ENCODE data around the gene DNAJB2. TPM values are rescaled to one million over a fixed set of nuclear protein-coding genes. Genes with fewer than 3 reads are reported as not detected.

DNAJB2 gene
- polyA plus RNA-seq, 1 of the 3 experiments (the other 2 are of a cell fraction): 39.9 TPM

DNA sequence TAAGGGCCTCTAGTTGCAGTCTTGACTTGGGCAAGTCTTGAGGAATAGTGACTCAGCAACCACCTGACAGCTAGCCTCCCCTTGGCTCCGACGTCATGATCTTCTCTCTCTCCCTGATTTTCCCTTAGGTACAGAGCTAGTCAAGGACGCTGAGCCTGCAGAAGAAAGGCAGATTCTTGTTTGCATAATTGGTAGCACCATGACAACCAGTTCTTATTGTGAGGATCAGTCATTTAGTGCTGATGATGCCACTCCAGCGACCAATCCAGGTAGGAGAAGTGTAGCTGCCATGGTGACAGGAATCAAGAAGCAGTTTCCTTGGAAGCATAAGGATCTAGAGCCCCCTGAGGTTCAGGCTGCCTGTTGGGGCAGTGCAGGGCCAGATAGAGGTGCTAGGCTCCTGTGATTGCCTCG is 56.2 kb downstream of the DNAJB2 start (continued):
- TF ChIP-seq EP300 (IDR thresholded peaks at IDR 0.05; ENCODE audit: borderline replicate concordance in 1 of 2, low read depth in 1 of 2, low read length in 1 of 2) (no peak), EZH2phosphoT487 (IDR thresholded peaks at IDR 0.05; ENCODE audit: borderline replicate concordance, low read depth) (no peak), GABPA (IDR thresholded peaks at IDR 0.05; ENCODE audit: low read depth) (no peak), IRF3 (IDR thresholded peaks at IDR 0.05; ENCODE audit: low read depth, low read length) (no peak)

Small RNAs within 50 kb of the gene (small RNA-seq; reads per million reads assigned to genes)
- gene MIR153-1: 0 to 2.9 (median 0) reads per million in 7 experiments

Other genes with a start within 250 kb of the DNAJB2 start
- gene CFAP65, start 237.8 kb upstream of the DNAJB2 start, polyA plus RNA-seq (2012; rRNA removed): 0.95 and 1.7 TPM in 2 replicates
- gene IHH, start 218.4 kb upstream of the DNAJB2 start, polyA plus RNA-seq (2012; rRNA removed): 0.03 TPM in 1 of 2 replicates, not detected in the other
- gene NHEJ1, start 118.6 kb upstream of the DNAJB2 start, polyA plus RNA-seq (2012; rRNA removed): 16.3 and 21.0 TPM in 2 replicates
- gene SLC23A3, start 109.3 kb upstream of the DNAJB2 start, polyA plus RNA-seq (2012; rRNA removed): 2.1 and 3.5 TPM in 2 replicates
- 75.9 and 84.1 TPM in 2 replicates for gene CNPPD1, start 102.4 kb upstream of the DNAJB2 start, polyA plus RNA-seq (2012; rRNA removed)
- 74.6 and 94.8 TPM in 2 replicates for gene RETREG2, start 101.1 kb upstream of the DNAJB2 start, polyA plus RNA-seq (2012; rRNA removed)
- gene ZFAND2B, start 72.6 kb upstream of the DNAJB2 start, polyA plus RNA-seq (2012; rRNA removed): 39.9 and 46.9 TPM in 2 replicates
- gene ABCB6, start 60.4 kb upstream of the DNAJB2 start, polyA plus RNA-seq (2012; rRNA removed): 26.5 and 27.4 TPM in 2 replicates
- gene ATG9A, start 49.7 kb upstream of the DNAJB2 start, polyA plus RNA-seq (2012; rRNA removed): 29.6 and 33.2 TPM in 2 replicates
- 22.3 and 30.8 TPM in 2 replicates for gene ANKZF1, start 49.6 kb upstream of the DNAJB2 start, polyA plus RNA-seq (2012; rRNA removed)
- 11.7 and 14.1 TPM in 2 replicates for gene GLB1L, start 33.9 kb upstream of the DNAJB2 start, polyA plus RNA-seq (2012; rRNA removed)
- 57.6 and 78.6 TPM in 2 replicates for gene STK16, start 33.9 kb upstream of the DNAJB2 start, polyA plus RNA-seq (2012; rRNA removed)
- 0.03 TPM in 1 of 2 replicates, not detected in the other for gene TUBA4B, start 26.1 kb upstream of the DNAJB2 start, polyA plus RNA-seq (2012; rRNA removed)
- 4.8 and 6.2 TPM in 2 replicates for gene TUBA4A, start 25.4 kb upstream of the DNAJB2 start, polyA plus RNA-seq (2012; rRNA removed)
- gene PTPRN, start 30.0 kb downstream of the DNAJB2 start, polyA plus RNA-seq (2012; rRNA removed): 7.4 and 9.5 TPM in 2 replicates
- gene RESP18, start 53.4 kb downstream of the DNAJB2 start, polyA plus RNA-seq (2012; rRNA removed): not detected in 2 replicates
- 80.7 and 92.6 TPM in 2 replicates for gene DNPEP, start 108.5 kb downstream of the DNAJB2 start, polyA plus RNA-seq (2012; rRNA removed)
- 0.21 and 0.28 TPM in 2 replicates for gene DES, start 139.0 kb downstream of the DNAJB2 start, polyA plus RNA-seq (2012; rRNA removed)
- 98.3 and 107 TPM in 2 replicates for gene SPEG, start 155.5 kb downstream of the DNAJB2 start, polyA plus RNA-seq (2012; rRNA removed)
- 61.3 and 75.1 TPM in 2 replicates for gene GMPPA, start 219.5 kb downstream of the DNAJB2 start, polyA plus RNA-seq (2012; rRNA removed)
- 0.05 and 0.10 TPM in 2 replicates for gene ASIC4, start 235.1 kb downstream of the DNAJB2 start, polyA plus RNA-seq (2012; rRNA removed)